Small intestine (tissue), 7 donors: ENCODE results near the gene CTRB1. TPM values are rescaled to one million over a fixed set of nuclear protein-coding genes. Genes with fewer than 3 reads are reported as not detected.
A peak's percentile ranks its signal among the peaks of the same experiment; 100 is the strongest.

Experiments
- DNase-seq, 2 donors: peaks; one replicate each; pipeline versions ENCODE4 v3.0.0 to v3.0.0-alpha.2; 2013
- FAIRE-seq: peaks from 2 replicates; lab custom pipeline; 2012; peaks lifted over from hg19 to GRCh38; lab: Jason Lieb, UNC
- H3K27ac ChIP-seq, 3 donors: one replicate each; pipeline ENCODE4 v1.5.1; 2013; ENCODE audit warnings: low read length in 2 of 3, mild to moderate bottlenecking in 2 of 3, control low read depth in 1 of 3, inconsistent platforms in 1 of 3, low read depth in 1 of 3, moderate library complexity in 1 of 3
- H3K27me3 ChIP-seq, 3 donors: one replicate each; pipeline ENCODE4 v1.6.1; 2013; ENCODE audit warnings: low read length in 3 of 3, inconsistent platforms in 1 of 3; ENCODE audit not compliant: control insufficient read depth in 3 of 3, insufficient read depth in 3 of 3
- H3K36me3 ChIP-seq, 3 donors: one replicate each; pipeline ENCODE4 v1.6.1; 2013; ENCODE audit warnings: low read length in 3 of 3, inconsistent platforms in 1 of 3, low read depth in 1 of 3, mild to moderate bottlenecking in 1 of 3, moderate library complexity in 1 of 3; ENCODE audit not compliant: control insufficient read depth in 3 of 3, insufficient read depth in 2 of 3
- H3K4me1 ChIP-seq, 3 donors: one replicate each; pipeline ENCODE4 v1.6.1; 2013; ENCODE audit warnings: low read length in 2 of 3, inconsistent platforms in 1 of 3, low read depth in 1 of 3, mild to moderate bottlenecking in 1 of 3, moderate library complexity in 1 of 3; ENCODE audit not compliant: control insufficient read depth in 3 of 3, insufficient read depth in 2 of 3
- H3K4me3 ChIP-seq, 3 donors: one replicate each; pipeline ENCODE4 v1.5.1; 2013; ENCODE audit warnings: low read length in 3 of 3, control low read depth in 1 of 3, inconsistent platforms in 1 of 3, low read depth in 1 of 3, mild to moderate bottlenecking in 1 of 3, moderate library complexity in 1 of 3
- H3K9me3 ChIP-seq, 2 donors: one replicate each; pipeline ENCODE4 v1.6.1; 2013; ENCODE audit warnings: low read depth in 1 of 2, low read length in 1 of 2; ENCODE audit not compliant: control insufficient read depth in 2 of 2, insufficient read depth in 1 of 2
- WGBS, 3 donors: extraction: QIAGEN DNeasy Blood & Tissue Kit; methylation state at CpG; one replicate each; pipeline ENCODE4 v1.1.7; 2013; 5-methylcytosine and 5-hydroxymethylcytosine counted together
- polyA plus RNA-seq, 4 donors: library from polyadenylated mRNA; stranded (reverse) in 3 of 4; unstranded in 1 of 4; fragments of 200-250 nt in 3 of 4; fragments of 120-200 nt in 1 of 4; gene quantifications; one replicate each; pipeline versions ENCODE4 v1.2.1 to v1.2.3, GENCODE V29; 2013
- donor health status: healthy with polysubstance abuse.
- donor health status: control.
- donor health status: control.
- donor health status: Bipolar disorder and iron deficiency.
- donor health status: healthy.

Gene CTRB1
- polyA plus RNA-seq, 4 donors: 0.04 to 23.7 (median 3.6) TPM

DNA sequence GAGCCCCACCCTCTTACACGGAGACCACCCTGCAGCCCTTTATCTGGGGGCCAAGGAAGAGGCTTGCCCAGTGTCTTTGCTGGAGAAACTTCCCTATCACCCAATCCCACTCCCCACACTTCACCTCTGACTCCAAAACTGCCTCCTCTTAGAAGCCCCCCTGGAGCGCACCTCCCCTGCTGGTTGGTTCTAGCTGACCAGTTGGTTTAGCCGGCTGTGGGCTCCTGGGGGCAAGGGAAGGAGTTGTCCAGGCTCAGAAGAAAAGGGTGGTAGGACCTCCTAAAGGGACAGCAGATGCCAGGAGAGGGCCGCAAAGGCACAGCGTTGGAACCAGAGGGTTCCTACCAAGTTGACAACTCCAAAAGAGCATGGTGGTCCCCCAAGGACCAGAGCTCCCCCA is 30.7 kb downstream of the CTRB1 start:
- peaks cover 0 to 82% (median 9%) of the 10 kb centered on the region in 3 donors for H3K4me1 ChIP-seq
- WGBS, 3 donors: 53 to 74% (median 63%) methylated on average over 5 of the region's 5 CpGs
- FAIRE-seq (no peak), DNase-seq (no peak)
- peak overlapping the region; percentile 66 to 97 (median 94) for H3K27ac ChIP-seq
- peak overlapping the region in 2 of 3 donors; percentile 76 to 86 for H3K4me3 ChIP-seq
- no peaks in the 10 kb centered on the region for H3K9me3 ChIP-seq
- peaks cover 0 to 54% (median 0%) of the 10 kb centered on the region in 3 donors for H3K36me3 ChIP-seq
- no peaks in the 10 kb centered on the region for H3K27me3 ChIP-seq

DNA sequence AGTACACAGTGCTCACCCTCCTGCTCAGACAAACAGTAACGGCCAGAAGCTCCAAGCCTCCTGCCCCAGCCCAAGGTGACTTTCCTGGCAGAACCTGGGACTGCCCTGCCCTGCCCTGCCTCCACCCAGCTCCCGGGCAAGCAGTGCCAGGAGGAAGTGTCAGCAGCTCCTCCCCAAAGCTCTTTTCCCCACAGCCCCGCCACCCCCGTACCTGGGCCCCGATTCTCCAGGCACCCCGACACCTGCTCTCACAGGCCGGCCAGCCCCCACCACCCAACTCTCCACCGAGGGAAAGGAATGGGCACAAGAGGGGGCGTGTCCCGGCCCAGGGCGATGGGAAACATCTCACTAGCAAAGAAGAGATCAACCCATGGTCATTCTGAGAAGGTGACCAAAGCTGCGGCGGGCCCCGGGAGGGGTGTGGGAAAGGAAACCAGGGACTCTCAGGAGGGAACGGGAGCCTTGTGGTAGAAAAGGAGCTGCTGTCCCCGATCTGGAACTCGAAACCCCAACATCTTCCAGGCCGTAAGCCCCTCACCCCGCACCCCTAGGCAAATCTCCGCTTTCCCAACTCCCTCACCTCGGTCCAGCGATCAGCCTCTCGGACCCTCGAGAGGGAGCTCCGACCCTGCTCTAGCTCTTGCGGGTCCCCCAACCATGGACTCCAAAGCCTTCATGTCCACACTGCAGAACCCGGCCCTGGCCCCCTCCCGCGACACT is 31.5 kb downstream of the CTRB1 start:
- no peak for FAIRE-seq
- peaks cover 0 to 82% (median 6%) of the 10 kb centered on the region in 3 donors for H3K4me1 ChIP-seq
- H3K9me3 ChIP-seq: no peaks in the 10 kb centered on the region
- H3K36me3 ChIP-seq: peaks cover 0 to 58% (median 0%) of the 10 kb centered on the region in 3 donors
- H3K27me3 ChIP-seq: no peaks in the 10 kb centered on the region
- WGBS, 3 donors: 0 to 6% (median 6%) methylated on average over 26 to 29 of the region's 29 CpGs
- H3K27ac ChIP-seq: peak overlapping the region; percentile 66 to 97 (median 94)
- H3K4me3 ChIP-seq: peak overlapping the region; percentile 68 to 86 (median 76)
- peak; percentile 61 to 91 for DNase-seq

GRCh38 chr16:75250809-75251279 is 32.1 kb downstream of the CTRB1 start:
- 1 to 2% (median 2%) methylated on average over 33 to 59 of the region's 59 CpGs for WGBS, 3 donors
- no peaks in the 10 kb centered on the region for H3K9me3 ChIP-seq
- peaks cover 0 to 79% (median 6%) of the 10 kb centered on the region in 3 donors for H3K4me1 ChIP-seq
- FAIRE-seq (no peak), DNase-seq (peak; percentile 84 to 93)
- H3K36me3 ChIP-seq: peaks cover 0 to 58% (median 0%) of the 10 kb centered on the region in 3 donors
- H3K27ac ChIP-seq: peak overlapping the region; percentile 66 to 97 (median 94)
- H3K4me3 ChIP-seq: peak overlapping the region; percentile 68 to 86 (median 76)
- no peaks in the 10 kb centered on the region for H3K27me3 ChIP-seq

DNA sequence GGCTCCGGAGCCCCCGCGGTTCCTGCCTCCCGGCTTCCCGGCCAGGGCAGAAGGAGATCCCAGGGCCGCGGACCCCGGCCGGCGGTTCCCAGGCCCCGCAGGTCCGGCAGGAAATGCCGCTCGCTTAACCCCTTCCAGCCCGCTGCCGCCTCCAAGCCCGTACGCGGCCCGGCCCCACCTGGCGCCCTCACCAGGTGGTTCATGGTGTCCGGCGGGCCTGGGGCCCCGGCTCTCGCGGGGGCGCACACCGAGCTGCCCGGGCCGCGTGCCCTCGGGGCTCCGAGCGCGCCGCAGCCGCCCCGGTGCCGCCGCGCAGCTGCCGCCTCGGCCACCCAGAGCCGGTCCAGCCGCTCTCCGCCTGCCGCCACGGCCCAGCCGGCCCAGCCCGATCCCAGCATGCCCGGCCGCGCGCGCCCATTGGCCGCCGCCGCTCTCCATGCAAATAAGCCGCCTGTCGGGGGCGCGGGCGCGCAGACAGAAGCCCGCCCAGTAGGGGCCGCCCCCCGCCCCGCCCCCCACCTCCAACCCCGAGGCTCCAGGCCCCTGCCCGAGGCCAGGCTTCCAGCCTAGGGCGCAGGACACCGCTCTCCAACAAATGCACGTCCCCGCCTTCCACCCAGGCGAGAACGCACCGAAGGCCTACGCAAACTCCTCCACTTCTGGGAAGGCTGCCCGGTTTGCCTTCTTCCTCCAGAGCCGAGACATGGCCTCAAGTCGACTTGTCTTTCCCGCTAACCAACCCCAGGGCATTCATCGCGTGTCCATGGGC is 32.7 kb downstream of the CTRB1 start, which contains the start of gene BCAR1:
BCAR1 (minus strand) TSS at position 345 of the 769 bp plus-strand sequence; CDS start at position 203, 142 bp downstream.
- peaks cover 0 to 79% (median 6%) of the 10 kb centered on the region in 3 donors for H3K4me1 ChIP-seq
- FAIRE-seq: no peak

DNA sequence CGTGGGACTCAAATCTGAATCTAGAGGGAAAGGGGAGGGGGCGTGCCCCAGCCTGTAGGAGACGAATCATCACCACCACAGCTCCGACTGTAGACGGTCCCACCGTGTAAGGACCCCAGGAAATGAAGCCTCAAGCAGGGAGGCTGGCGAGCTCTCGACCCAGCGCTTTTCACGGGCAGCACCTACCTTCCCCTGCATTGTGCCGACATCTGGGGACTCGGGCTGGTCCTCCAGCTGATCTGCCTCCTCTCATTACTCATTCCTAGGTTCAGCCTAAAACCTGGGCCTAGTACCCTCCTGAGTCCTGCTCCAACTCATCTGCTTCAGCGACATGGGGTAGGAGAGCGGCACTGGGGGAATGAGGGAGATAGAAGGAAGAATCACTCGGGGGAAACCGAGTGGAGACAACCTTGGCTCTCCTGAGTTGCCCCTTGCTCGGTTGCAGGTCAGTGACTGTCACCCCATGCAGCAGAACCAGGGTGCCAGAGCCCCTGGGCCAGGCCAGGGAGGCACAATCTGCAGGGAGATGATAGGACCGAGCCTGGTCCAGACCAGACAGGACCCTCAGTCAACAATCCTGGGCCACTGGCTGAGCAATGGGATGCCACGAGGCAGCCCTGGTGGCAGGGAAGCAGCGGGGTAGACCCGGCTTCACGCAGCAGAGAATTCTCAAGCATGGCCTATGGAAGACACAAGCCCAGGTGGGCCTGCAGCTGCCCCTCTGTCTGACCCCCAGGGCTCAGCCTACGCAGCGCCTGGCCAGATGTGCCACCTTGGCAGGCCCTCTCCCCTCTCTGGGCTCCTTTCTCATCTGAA is 33.5 kb downstream of the CTRB1 start:
- peak overlapping the region; percentile 7 to 86 (median 14) for H3K4me3 ChIP-seq
- peaks cover 0 to 78% (median 9%) of the 10 kb centered on the region in 3 donors for H3K4me1 ChIP-seq
- 64 to 72% (median 70%) methylated on average over 23 to 24 of the region's 24 CpGs for WGBS, 3 donors
- FAIRE-seq (no peak), DNase-seq (no peak)
- H3K36me3 ChIP-seq: peaks cover 0 to 53% (median 0%) of the 10 kb centered on the region in 3 donors
- peak overlapping the region; percentile 2 to 77 (median 46) for H3K27ac ChIP-seq
- H3K9me3 ChIP-seq: no peaks in the 10 kb centered on the region
- H3K27me3 ChIP-seq: no peaks in the 10 kb centered on the region

More for the DNA sequence above, 32.7 kb downstream of the CTRB1 start, which contains the start of gene BCAR1:
- H3K9me3 ChIP-seq: no peaks in the 10 kb centered on the region
- H3K4me3 ChIP-seq: peak within 1 kb of the TSS; percentile 68 to 86 (median 76)
- WGBS, 3 donors: 1 to 8% (median 2%) methylated on average over 43 to 84 of the region's 84 CpGs
- H3K27ac ChIP-seq: peak within 1 kb of the TSS; percentile 77 to 97 (median 94)
- H3K27me3 ChIP-seq: no peaks in the 10 kb centered on the region
- H3K36me3 ChIP-seq: peaks cover 0 to 59% (median 0%) of the 10 kb centered on the region in 3 donors
- DNase-seq: peak; percentile 83 to 95

- Histone ChIP-seq H3K27me3 (no peaks in the 10 kb centered on the region), H3K27ac (peak overlapping the region in 2 of 3 donors; percentile 47 to 77), H3K4me3 (no peak overlapping the region), H3K9me3 (no peaks in the 10 kb centered on the region), H3K4me1 (peaks cover 0 to 78% (median 9%) of the 10 kb centered on the region in 3 donors), H3K36me3 (peaks cover 0 to 49% (median 0%) of the 10 kb centered on the region in 3 donors)
- FAIRE-seq (no peak), DNase-seq (no peak)
- 64 to 88% (median 81%) methylated on average over 15 of the region's 15 CpGs for WGBS, 3 donors
Measured at GRCh38 chr16:75252946-75253911, 34.4 kb downstream of the CTRB1 start.

- Histone ChIP-seq H3K9me3 (no peaks in the 10 kb centered on the region), H3K4me3 (no peak overlapping the region), H3K27me3 (no peaks in the 10 kb centered on the region), H3K4me1 (peaks cover 0 to 74% (median 3%) of the 10 kb centered on the region in 3 donors), H3K27ac (peak overlapping the region in 2 of 3 donors; percentile 2 to 56), H3K36me3 (peaks cover 0 to 45% (median 0%) of the 10 kb centered on the region in 3 donors)
- WGBS, 3 donors: 56 to 63% (median 61%) methylated on average over 5 of the region's 5 CpGs
- FAIRE-seq (no peak), DNase-seq (peak; percentile 35 to 56)
Measured at GRCh38 chr16:75254359-75254837, 35.6 kb downstream of the CTRB1 start.
